H1 (cell line): Measurements from ENCODE around the gene TTR. TPM values are rescaled to one million over a fixed set of nuclear protein-coding genes. Genes with fewer than 3 reads are reported as not detected.

Experiments
- CTCF ChIA-PET: fragments of 300-600 bp; sonication (Branson Sonifier 250); formaldehyde crosslinking; loops from one replicate; lab custom pipeline; 2021; ENCODE audit not compliant: partially characterized antibody; lab: Charles Lee
- POLR2A ChIA-PET: fragments of 300-600 bp; sonication (Branson Sonifier 250); formaldehyde crosslinking; loops from one replicate; lab custom pipeline; 2021; ENCODE audit warnings: inconsistent platforms; ENCODE audit not compliant: partially characterized antibody; lab: Charles Lee
- DNase-seq, 2 experiments: peaks; one replicate each; pipeline versions ENCODE4 v3.0.0 to v3.0.0-alpha.2; 2010 to 2022; ENCODE audit warnings: low spot score in 2 of 2, low read depth in 1 of 2, mixed read lengths in 1 of 2
- FAIRE-seq: peaks from 2 replicates; lab custom pipeline; 2011; peaks lifted over from hg19 to GRCh38; lab: Jason Lieb, UNC
- H2AFZ ChIP-seq: 2 replicates; pipeline ENCODE4 v1.8.1; 2012; ENCODE audit warnings: low read length, inconsistent platforms
- H2AK5ac ChIP-seq: 2 replicates; pipeline ENCODE4 v1.6.1; 2013; ENCODE audit warnings: low read depth, low read length
- H2BK120ac ChIP-seq: replicated peaks from 2 replicates; pipeline ENCODE3; 2013; ENCODE audit warnings: low read depth, low read length, inconsistent platforms
- H2BK12ac ChIP-seq: 2 replicates; pipeline ENCODE4 v1.6.1; 2013; ENCODE audit warnings: low read depth, low read length
- H2BK15ac ChIP-seq: 2 replicates; pipeline ENCODE4 v1.6.1; 2013; ENCODE audit warnings: low read length
- H2BK20ac ChIP-seq: 2 replicates; pipeline ENCODE4 v1.6.1; 2013; ENCODE audit warnings: low read length
- H2BK5ac ChIP-seq: 2 replicates; pipeline ENCODE4 v1.6.1; 2013; ENCODE audit warnings: low read depth, low read length
- H3K14ac ChIP-seq: 2 replicates; pipeline ENCODE4 v1.6.1; 2013; ENCODE audit warnings: inconsistent platforms; ENCODE audit not compliant: insufficient read length
- H3K18ac ChIP-seq: 2 replicates; pipeline ENCODE4 v1.6.1; 2013; ENCODE audit warnings: low read length; ENCODE audit errors: extremely low read depth
- H3K23ac ChIP-seq: 2 replicates; pipeline ENCODE4 v1.6.1; 2013; ENCODE audit warnings: inconsistent platforms; ENCODE audit not compliant: insufficient read length
- H3K23me2 ChIP-seq: 2 replicates; pipeline ENCODE4 v1.6.1; 2013; ENCODE audit warnings: low read depth, low read length
- H3K27ac ChIP-seq: 2 replicates; pipeline ENCODE4 v1.6.1; 2011; ENCODE audit warnings: low read depth, low read length, inconsistent platforms
- H3K27me3 ChIP-seq, 4 experiments: replicated peaks in 1 of 4; 1 replicate in 1 of 4; 2 replicates in 3 of 4; pipeline versions ENCODE4 v1.6.1 to v1.8.1; 2011 to 2013; ENCODE audit warnings: low read length in 3 of 4, mild to moderate bottlenecking in 3 of 4, inconsistent platforms in 2 of 4, mixed read lengths in 2 of 4, moderate library complexity in 1 of 4; ENCODE audit not compliant: control insufficient read depth in 3 of 4, insufficient read depth in 3 of 4; ENCODE audit errors: extremely low read depth in 1 of 4
- H3K36me3 ChIP-seq, 4 experiments: 2 replicates each; pipeline versions ENCODE4 v1.6.1 to v1.8.1; 2011 to 2013; ENCODE audit warnings: mild to moderate bottlenecking in 4 of 4, low read length in 3 of 4, moderate library complexity in 2 of 4, control low read depth in 1 of 4, inconsistent platforms in 1 of 4; ENCODE audit not compliant: insufficient read depth in 4 of 4, control insufficient read depth in 2 of 4
- H3K4ac ChIP-seq: replicated peaks from 2 replicates; pipeline ENCODE3; 2013; ENCODE audit warnings: low read length, low read depth, mixed read lengths, inconsistent platforms; ENCODE audit not compliant: insufficient read length
- H3K4me1 ChIP-seq, 4 experiments: replicated peaks in 1 of 4; 1 replicate in 1 of 4; 2 replicates in 3 of 4; pipeline versions ENCODE4 v1.6.1 to v1.8.1; 2011 to 2013; ENCODE audit warnings: low read length in 3 of 4, inconsistent platforms in 2 of 4, mixed read lengths in 1 of 4; ENCODE audit not compliant: insufficient read depth in 4 of 4, control insufficient read depth in 3 of 4
- H3K4me2 ChIP-seq, 2 experiments: 2 replicates each; pipeline versions ENCODE4 v1.6.1 to v1.8.1; 2011 to 2013; ENCODE audit warnings: low read depth in 2 of 2, low read length in 2 of 2, control low read depth in 1 of 2, inconsistent platforms in 1 of 2, mild to moderate bottlenecking in 1 of 2; ENCODE audit not compliant: insufficient read depth in 1 of 2
- H3K4me3 ChIP-seq, 4 experiments: fragments of 200-600, 300-600 bp in 1 of 4; sonication (generic), shearing (Covaris generic), sonication (Bioruptor Twin) in 1 of 4; 2 replicates each; pipeline versions ENCODE4 v1.5.1 to v1.8.1; 2011 to 2016; ENCODE audit warnings: low read length in 4 of 4, low read depth in 3 of 4, control low read depth in 2 of 4, inconsistent platforms in 2 of 4, mild to moderate bottlenecking in 2 of 4, mixed read lengths in 1 of 4, moderate library complexity in 1 of 4; ENCODE audit not compliant: insufficient read depth in 2 of 4; ENCODE audit errors: extremely low read depth in 1 of 4
- H3K56ac ChIP-seq: replicated peaks from 2 replicates; pipeline ENCODE3; 2013; ENCODE audit warnings: low read depth, mild to moderate bottlenecking, mixed read lengths, low read length, inconsistent platforms; ENCODE audit not compliant: insufficient read length
- H3K79me1 ChIP-seq: 2 replicates; pipeline ENCODE4 v1.6.1; 2013; ENCODE audit warnings: low read depth, low read length, control low read depth
- H3K79me2 ChIP-seq, 2 experiments: 2 replicates each; pipeline versions ENCODE4 v1.6.1 to v1.8.1; 2012 to 2013; ENCODE audit warnings: low read length in 2 of 2, mild to moderate bottlenecking in 2 of 2, inconsistent platforms in 1 of 2; ENCODE audit not compliant: insufficient read depth in 2 of 2, control insufficient read depth in 1 of 2
- H3K9ac ChIP-seq, 4 experiments: replicated peaks in 1 of 4; 1 replicate in 1 of 4; 2 replicates in 3 of 4; pipeline versions ENCODE4 v1.6.1 to v1.8.1; 2011 to 2013; ENCODE audit warnings: low read depth in 3 of 4, low read length in 3 of 4, control low read depth in 2 of 4, mild to moderate bottlenecking in 2 of 4, moderate library complexity in 2 of 4, inconsistent platforms in 1 of 4; ENCODE audit errors: extremely low read depth in 1 of 4
- H3K9me3 ChIP-seq, 2 experiments: 2 replicates each; pipeline versions ENCODE4 v1.6.1 to v1.8.1; 2012 to 2013; ENCODE audit warnings: mild to moderate bottlenecking in 2 of 2, moderate library complexity in 2 of 2, control low read depth in 1 of 2, inconsistent platforms in 1 of 2, low read depth in 1 of 2, low read length in 1 of 2, mixed read lengths in 1 of 2; ENCODE audit not compliant: insufficient read depth in 2 of 2
- H4K20me1 ChIP-seq, 2 experiments: replicated peaks in 1 of 2; 2 replicates each; pipeline versions ENCODE3 to v1.8.1; 2011 to 2013; ENCODE audit warnings: inconsistent platforms in 2 of 2, low read length in 2 of 2, mild to moderate bottlenecking in 1 of 2; ENCODE audit not compliant: insufficient read depth in 2 of 2, control insufficient read depth in 1 of 2
- H4K5ac ChIP-seq: 2 replicates; pipeline ENCODE4 v1.6.1; 2013; ENCODE audit warnings: low read length, low read depth, mixed read lengths, inconsistent platforms; ENCODE audit not compliant: insufficient read length
- H4K8ac ChIP-seq: 2 replicates; pipeline ENCODE4 v1.8.0; 2013; ENCODE audit warnings: mild to moderate bottlenecking, moderate library complexity, low read length, inconsistent platforms; ENCODE audit not compliant: insufficient read depth; ENCODE audit errors: extremely low read depth
- H4K91ac ChIP-seq: replicated peaks from 2 replicates; pipeline ENCODE3; 2013; ENCODE audit warnings: low read length, mixed read lengths, inconsistent platforms; ENCODE audit not compliant: insufficient read length
- BACH1 ChIP-seq: IDR thresholded peaks from 2 replicates; pipeline ENCODE4 v1.6.1; 2012; ENCODE audit warnings: low read length, improper control_type of control experiment
- CTBP2 ChIP-seq: IDR thresholded peaks from 2 replicates; pipeline ENCODE4 v1.7.0; 2011; ENCODE audit warnings: borderline replicate concordance, mild to moderate bottlenecking, moderate library complexity, mixed read lengths, low read length; ENCODE audit not compliant: insufficient read depth, insufficient read length
- FOSL1 ChIP-seq: IDR thresholded peaks from 2 replicates; pipeline ENCODE4 v1.6.1; 2011; ENCODE audit warnings: mild to moderate bottlenecking, low read depth, low read length, moderate library complexity; ENCODE audit not compliant: insufficient read depth
- GABPA ChIP-seq: IDR thresholded peaks from 2 replicates; pipeline ENCODE4 v1.6.1; 2011; ENCODE audit warnings: mild to moderate bottlenecking, low read length, moderate library complexity, borderline replicate concordance; ENCODE audit not compliant: insufficient read depth
- GTF2F1 ChIP-seq: IDR thresholded peaks from 2 replicates; pipeline ENCODE4 v1.6.1; 2012; ENCODE audit warnings: low read depth, low read length, improper control_type of control experiment, borderline replicate concordance
- KDM4A ChIP-seq: IDR thresholded peaks from one replicate; pipeline ENCODE4 v1.7.1; 2012; ENCODE audit warnings: low read depth, mild to moderate bottlenecking, moderate library complexity, low read length, inconsistent platforms; ENCODE audit not compliant: severe bottlenecking
- MAFK ChIP-seq: IDR thresholded peaks from 2 replicates; pipeline ENCODE4 v1.6.1; 2012; ENCODE audit warnings: low read depth, mild to moderate bottlenecking, improper control_type of control experiment, low read length
- SAP30 ChIP-seq: fragments of 300-600 bp; sonication (generic); IDR thresholded peaks from 2 replicates; pipeline ENCODE4 v1.7.1; 2012; ENCODE audit warnings: low read length, moderate library complexity, mild to moderate bottlenecking, inconsistent platforms; ENCODE audit not compliant: insufficient read depth, insufficient replicate concordance
- SP2 ChIP-seq: IDR thresholded peaks from 2 replicates; pipeline ENCODE4 v1.6.1; 2012; ENCODE audit warnings: mild to moderate bottlenecking, low read length, inconsistent platforms
- SRF ChIP-seq: IDR thresholded peaks from 2 replicates; pipeline ENCODE4 v1.6.1; 2011; ENCODE audit warnings: mild to moderate bottlenecking, low read depth, low read length, moderate library complexity
- TAF7 ChIP-seq: optimal IDR thresholded peaks from 2 replicates; pipeline ENCODE3; 2011; ENCODE audit warnings: low read depth, mild to moderate bottlenecking, inconsistent platforms, low read length, moderate library complexity, borderline replicate concordance
- TCF12 ChIP-seq: IDR thresholded peaks from 2 replicates; pipeline ENCODE4 v1.6.1; 2011; ENCODE audit warnings: low read depth, mild to moderate bottlenecking, low read length
- WGBS, 2 experiments: shearing (Covaris generic) in 1 of 2; methylation state at CpG; one replicate each; pipeline versions ENCODE4 v1.1.6 to v1.1.7; 2013 to 2015; ENCODE audit warnings: low lambda C conversion rate in 2 of 2, mixed read lengths in 2 of 2, inconsistent platforms in 1 of 2, low coverage in 1 of 2, missing lambda C conversion rate in 1 of 2; ENCODE audit not compliant: insufficient replicate concordance in 2 of 2, insufficient coverage in 1 of 2, insufficient read length in 1 of 2; ENCODE audit errors: extremely low coverage in 1 of 2, missing lambda C conversion rate in 1 of 2; 5-methylcytosine and 5-hydroxymethylcytosine counted together
- polyA plus RNA-seq, 7 experiments: library from polyadenylated mRNA; depleted of rRNA in 3 of 7; stranded (reverse) in 5 of 7; unstranded in 2 of 7; fragments of >200 nt in 5 of 7; fragments of 200-250 nt in 2 of 7; gene quantifications; 1 replicate in 5 of 7; 2 replicates in 1 of 7; 4 replicates in 1 of 7; pipeline versions ENCODE4 v1.2.1 to v1.2.3, GENCODE V29; 2011 to 2013; ENCODE audit warnings: missing spikeins in 2 of 7, mixed read lengths in 2 of 7
- total RNA-seq: library from RNA; stranded (reverse); fragmentation: NEBNext Ultra II Directional; extraction: Animal tissue kit (Norgen Biotek cat#: 25700); gene quantifications from 2 replicates; pipeline ENCODE4 v1.2.1, GENCODE V29; 2021

The TTR gene
- total and polyA plus RNA-seq, 2 of the 8 experiments (the other 6 are each of a cell fraction or from before 2014, with no cell fraction given): not detected

DNA sequence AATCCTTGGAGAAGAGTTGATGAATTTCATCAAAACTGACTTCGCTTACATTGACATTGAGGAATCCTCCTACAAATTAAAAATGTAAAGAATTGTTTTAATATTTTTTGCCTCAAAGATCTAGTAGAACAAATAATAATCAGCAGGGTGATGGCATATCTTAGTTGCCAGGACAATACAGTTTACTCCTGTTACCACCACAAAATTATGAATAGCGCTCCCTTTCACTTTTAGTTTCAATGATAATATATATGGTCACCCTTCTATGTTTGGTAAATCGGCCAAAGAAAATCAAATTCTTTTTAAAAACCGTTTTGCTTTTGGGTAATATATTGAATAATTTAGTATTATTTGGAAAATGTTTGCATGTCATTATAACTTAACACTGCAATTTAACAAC, 53.7 kb downstream of the TTR start:
- ChIA-PET CTCF (interaction anchor here (0.8 to 1.9 kb wide), 6 partner anchors 13 to 82 kb away, joined by 3 to 9 read pairs (median 5); no protein-coding TSS in a partner anchor), POLR2A (no interaction called here)
- Histone ChIP-seq H2BK120ac (no peak overlapping the region), H3K18ac (no peak overlapping the region), H3K4me2 (no peak overlapping the region), H3K14ac (no peak overlapping the region), H4K91ac (no peak overlapping the region), H3K79me2 (0 out of 4 replicates have a peak, but pooled peaks cover 0 to 6% of the 10 kb centered on the region in 2 experiments), H2AFZ (no peak overlapping the region), H3K9ac (no peak overlapping the region), H3K36me3 (peaks cover 0 to 2% (median 0%) of the 10 kb centered on the region in 4 experiments; a peak in 1 of 8 replicates), H3K4ac (no peak overlapping the region), H2BK12ac (no peak overlapping the region), H2BK20ac (no peak overlapping the region), H3K79me1 (peaks cover 4% of the 10 kb centered on the region), H3K23me2 (no peaks in the 10 kb centered on the region), H3K23ac (no peak overlapping the region), H3K27ac (no peak overlapping the region), H2AK5ac (no peak overlapping the region), H3K4me1 (peaks cover 0 to 15% (median 3%) of the 10 kb centered on the region in 4 experiments; a peak in 4 of 7 replicates), H4K5ac (no peak overlapping the region), H3K27me3 (no peaks in the 10 kb centered on the region), H4K8ac (no peak overlapping the region), H3K56ac (no peak overlapping the region), H3K4me3 (no peak overlapping the region), H2BK5ac (no peak overlapping the region), H3K9me3 (no peaks in the 10 kb centered on the region), H4K20me1 (peaks cover 0 to 2% of the 10 kb centered on the region in 2 experiments), H2BK15ac (no peak overlapping the region)
- FAIRE-seq: no peak
- TF ChIP-seq CTBP2 (no peak), TAF7 (no peak), SP2 (no peak), SRF (no peak), SAP30 (no peak), FOSL1 (no peak), GABPA (no peak), TCF12 (no peak), GTF2F1 (no peak), MAFK (no peak), BACH1 (no peak), KDM4A (no peak)
- WGBS, 2 experiments: 88% methylated on average over 4 of the region's 4 CpGs; no CpG with 5 or more reads in 1 of the 2 experiments
- DNase-seq: no peak
